ENCODE results near the gene RASGRP4.

RASGRP4 gene

DNA sequence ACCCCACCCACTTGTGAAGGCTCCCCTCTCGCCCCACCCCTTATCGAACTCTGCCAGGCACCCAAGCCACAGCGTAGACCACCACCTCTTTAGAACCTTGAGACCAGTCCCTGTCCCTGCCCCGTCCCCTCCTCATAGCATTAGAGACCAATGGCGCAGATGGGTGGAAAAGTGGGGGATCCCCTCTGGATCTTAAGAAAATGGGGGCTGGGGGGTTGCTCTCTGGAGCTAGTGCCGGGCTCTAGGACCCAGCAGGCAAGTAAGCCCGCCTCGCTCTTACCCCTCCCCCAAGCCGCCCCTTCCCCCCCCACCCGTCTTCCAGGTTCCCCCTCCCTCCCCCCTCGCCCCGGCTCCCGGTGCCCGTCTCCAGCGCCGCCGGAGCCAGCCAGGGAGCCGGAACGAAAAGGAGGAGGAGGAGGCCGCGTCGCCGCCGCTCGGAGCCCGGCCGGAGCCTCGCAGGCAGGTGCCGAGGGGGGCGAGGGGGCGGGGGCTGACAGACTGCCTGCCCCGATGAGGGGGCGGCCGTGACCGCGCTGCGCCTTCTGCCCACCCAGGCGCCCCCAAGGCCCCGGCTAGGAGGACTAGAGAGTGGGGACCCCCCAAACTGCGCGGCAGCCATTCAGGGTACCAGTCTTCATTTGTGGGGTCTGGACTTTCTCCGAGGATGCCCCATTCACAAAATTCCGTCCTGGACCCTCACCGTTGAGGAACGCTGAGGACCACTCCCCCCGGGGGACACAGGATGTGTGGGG is 37.5 kb downstream of the RASGRP4 start, which contains the start of gene SPRED3:
Gene SPRED3, plus strand, starts transcription at position 349 of the 752 bp plus-strand sequence. CDS start 1,606 bp downstream, outside the sequence.
- no peak for DNase-seq

DNA sequence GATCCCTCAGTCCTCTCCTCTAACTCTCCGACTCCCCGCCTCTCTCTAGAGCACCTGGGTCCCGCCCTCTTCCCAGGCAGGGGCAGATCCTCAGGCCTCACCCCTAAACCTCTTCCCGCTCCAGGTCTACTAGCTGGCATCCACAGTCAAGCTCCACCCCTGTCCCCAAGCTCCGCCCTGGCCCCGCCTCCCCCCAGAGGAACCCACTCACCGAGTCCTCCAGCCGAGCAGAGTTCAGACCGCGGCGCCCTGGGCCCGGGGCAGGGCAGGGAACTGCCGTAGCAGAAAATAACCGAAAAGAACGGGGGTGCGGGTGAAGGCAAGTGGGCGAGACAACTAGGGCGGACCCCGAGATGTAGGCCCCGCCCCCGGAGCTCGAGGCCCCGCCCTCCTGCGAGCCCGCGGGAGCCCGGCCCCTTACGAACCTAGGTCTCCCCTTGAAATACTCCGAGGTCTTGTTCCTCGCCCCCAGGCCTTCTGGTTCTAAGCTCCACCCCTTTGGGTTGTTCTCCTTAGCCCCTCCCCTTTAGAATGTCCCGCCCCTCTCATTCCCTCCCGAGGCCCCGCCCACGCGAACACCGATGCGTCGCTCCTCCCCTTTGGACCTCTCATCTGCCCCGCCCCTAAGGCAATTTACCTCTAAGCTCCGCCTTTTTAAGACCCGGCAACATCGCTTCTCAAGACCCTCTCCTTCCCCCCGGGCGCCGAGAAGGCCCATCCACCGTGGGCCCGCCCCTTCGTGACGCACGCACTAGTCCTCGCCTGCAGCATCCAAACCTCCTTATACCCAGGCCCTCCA is 38.3 kb downstream of the RASGRP4 start, which contains the start of gene GGN:
Gene GGN, minus strand, starts transcription at position 485 of the 799 bp plus-strand sequence. CDS start 773 bp downstream, outside the sequence.
- DNase-seq: peak; percentile 94

DNA sequence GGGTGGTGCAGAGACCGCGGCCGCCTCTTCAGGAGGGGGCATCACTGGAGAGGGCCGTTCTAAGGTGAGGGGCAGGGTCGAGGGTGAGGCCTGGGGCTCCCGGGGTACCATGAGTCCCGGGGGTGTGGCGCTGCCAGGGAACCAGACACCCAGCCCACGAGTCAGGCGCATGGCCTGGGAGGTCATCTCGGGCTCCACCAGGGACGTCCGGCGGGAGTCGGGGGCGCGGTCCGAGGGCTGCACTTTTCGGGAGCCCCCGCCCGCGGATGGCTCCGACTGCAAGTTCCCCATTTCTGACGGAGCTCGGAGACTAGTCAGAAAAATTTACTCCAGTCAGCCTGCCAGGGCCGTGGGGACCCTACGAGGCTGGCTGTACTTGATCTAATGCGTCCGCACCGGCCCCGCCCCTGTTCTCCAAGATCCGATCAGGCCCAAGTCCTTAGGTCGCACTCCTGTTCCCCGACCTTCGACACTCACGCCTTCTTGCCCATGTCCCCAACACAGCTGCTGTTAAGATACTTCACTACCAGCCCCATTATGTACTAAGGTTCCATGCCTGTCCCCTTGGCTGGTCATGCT is 39.0 kb downstream of the RASGRP4 start:
- no peak for DNase-seq

DNA sequence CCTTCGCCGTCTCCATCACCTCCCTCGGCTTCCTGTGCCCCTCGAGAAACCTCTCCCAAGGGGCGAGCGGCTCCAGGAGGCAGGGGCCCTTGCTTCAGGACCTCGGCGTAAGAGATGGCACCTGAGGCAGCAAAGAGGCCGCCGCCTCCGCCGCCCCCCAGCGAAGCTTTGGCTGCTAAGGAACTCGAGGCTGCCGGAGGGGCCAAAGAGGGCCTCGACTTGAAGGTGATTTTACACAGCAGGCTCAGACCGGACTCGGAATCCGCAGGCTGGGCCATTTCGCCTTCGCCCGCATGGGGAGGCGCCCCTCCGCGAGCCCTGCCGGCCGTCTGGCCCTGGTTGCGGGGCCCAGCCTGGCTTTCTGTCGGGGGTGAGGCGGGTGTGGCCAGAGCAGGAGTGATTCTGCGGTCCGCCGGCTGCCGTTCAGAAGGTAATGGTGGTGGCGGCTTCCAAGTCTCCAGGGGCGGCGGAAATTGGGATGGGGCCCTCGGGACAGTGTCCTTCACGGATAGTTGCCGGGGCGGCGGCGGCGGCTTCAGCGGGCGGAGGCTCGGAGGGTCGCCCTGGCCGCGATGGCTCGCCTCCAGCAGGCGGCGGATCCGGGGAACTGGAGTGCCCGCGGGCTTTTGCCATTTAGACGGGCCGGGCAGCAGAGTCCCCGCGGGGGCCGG is 39.6 kb downstream of the RASGRP4 start:
- DNase-seq: no peak

DNA sequence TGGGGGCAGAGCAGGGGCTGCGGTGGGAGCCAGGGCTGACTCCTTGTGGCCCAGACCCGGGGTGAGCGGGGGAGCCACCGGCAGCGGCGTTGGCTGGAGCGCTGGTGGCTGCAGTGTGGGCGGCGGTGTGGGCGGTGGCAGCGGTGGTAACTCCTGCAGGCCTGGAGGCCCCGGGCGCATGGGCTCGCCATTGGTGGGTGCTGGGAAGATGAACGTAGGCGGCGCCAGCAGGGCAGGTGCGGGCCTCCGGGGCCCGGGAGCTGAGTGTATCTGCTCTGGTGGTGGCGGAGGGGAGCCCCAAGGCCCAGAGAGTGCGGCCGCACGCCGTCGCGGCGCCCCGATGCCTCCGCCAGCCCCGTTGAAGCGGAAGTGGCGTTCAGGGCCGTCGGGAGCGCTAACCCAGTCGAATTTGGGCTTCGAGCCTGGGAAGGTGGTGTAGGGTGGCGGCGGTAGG is 40.2 kb downstream of the RASGRP4 start:
- no peak for DNase-seq

DNA sequence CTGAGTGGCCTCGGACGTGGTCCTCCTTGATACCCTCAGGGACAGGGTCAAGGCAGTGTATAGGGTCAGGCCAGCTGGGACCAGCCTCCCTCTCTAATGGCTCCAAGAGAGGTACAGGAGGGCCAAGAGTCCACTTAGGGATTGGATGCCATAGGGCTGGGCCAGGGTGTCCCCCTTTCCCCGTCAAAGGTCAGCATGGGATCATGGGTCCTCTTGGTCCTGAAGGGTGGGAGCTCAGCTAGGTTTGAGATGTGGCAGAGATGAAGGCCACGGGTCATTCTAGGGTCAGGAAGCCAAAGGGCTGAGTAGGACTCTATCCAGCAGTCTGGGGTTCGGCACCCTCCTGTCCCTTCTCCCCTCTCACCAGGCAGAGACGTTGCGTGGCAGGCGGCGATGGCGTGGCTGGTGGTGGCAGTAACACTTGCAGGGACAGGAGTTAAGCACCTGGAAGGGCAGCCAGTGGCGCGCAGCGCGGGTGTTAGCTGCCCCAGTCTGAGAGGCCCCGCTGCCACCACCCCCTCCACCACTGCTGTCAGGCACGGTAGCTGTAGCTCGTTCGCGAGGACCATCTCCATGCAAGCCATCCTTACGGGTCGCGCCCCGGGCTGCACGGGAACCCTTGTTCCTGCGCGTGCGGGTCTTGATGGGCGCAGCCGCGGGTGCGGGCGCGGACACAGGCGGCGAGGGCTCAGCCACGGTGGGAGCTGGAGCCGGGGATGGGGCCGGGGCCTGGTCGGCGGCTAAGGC is 40.8 kb downstream of the RASGRP4 start:
- DNase-seq: no peak

DNA sequence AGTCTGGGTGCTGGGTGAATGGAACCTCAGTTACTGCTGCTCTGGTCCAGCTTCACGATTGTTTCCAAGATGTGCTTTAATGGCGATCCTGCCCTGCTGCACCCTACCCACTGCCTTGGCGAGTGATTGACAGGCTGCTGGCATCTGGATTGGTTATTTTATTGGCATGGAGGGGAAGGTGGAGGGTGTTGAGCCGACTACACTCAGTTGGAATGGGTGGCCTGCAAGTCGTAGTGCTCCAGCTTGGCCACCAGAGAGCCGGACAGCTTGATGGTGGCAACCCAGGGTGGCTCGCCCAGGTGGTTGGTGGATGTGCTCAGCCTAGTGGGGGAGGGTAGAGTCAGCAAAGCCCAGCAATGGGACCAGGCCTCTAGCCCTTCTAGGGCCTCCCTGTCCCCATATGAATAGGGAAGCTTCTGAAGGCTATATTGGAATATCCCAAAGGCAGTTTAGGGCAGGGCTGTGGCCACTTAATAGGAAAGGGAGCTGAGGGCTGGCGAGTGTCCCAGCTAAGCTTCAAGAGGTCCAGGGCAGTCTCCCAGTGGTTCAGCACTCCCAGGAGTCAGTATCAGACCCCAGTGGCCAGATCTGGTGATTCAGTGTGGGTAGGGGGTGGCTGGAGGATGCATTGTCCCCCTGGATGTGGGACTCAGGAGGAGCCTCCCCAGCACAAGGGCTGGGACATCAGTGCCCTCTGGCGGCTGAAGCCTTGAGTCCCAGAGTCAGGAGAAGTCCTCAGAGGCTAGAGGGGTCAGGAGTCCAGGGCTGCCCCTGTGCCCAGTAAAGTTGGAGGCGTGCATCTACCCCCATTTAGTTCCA is 41.6 kb downstream of the RASGRP4 start:
- DNase-seq: no peak

DNA sequence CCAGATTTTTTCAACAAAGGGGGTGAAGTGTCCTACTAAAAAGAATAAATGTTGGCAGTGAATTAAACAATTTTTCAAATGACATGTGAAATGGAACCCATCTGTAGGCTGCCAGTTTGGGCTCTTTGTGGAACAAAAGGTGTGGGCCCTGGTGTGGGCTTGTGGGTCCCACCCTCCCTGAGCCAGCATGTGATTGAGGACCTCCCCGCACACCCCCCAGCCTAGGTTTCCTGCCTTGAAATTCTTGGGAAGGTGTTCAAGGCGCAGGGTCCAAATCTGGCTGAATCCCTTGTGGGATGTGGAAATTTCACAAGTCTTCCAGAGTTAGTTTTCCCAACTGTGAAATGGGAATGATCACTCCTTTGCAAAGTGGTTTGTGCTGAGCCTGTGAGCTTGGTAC is 42.3 kb downstream of the RASGRP4 start:
- no peak for DNase-seq

DNA sequence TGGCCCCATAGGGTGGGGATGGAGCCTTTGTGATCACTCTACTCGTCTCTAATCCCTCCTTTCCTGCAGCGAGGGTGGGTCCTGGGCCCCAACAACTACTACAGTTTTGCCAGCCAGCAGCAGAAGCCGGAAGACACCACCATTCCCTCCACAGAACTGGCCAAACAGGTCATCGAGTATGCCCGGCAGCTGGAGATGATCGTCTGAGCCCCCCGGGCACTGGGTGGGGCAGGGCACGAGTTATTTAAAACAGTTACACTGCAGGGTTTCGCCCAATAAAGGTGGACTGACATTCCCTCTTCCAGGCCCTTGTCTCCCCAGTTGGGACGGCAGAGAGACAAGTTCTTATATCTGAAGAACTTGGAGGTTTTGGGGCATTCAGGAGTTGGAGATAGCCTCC is 42.8 kb downstream of the RASGRP4 start:
- DNase-seq: no peak

DNA sequence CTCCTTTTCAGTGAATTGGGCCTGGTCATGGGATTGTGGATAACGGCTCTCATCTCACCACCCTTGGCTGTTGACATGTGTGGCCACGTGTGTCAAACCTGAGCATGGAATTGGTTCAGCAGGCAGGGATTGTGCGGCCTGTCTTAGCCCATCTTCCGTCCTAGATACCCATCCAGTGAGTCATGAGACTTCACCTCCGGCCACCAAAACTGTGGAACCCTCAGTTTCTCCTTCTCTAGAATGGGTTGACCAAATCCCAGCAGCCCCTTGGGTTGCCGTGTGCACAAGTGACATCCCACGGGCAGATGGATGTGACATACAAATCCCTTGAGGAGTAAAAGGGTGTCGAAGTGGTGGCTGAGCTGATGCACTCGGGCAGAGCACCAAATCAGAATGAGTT is 44.9 kb downstream of the RASGRP4 start:
- no peak for DNase-seq

DNA sequence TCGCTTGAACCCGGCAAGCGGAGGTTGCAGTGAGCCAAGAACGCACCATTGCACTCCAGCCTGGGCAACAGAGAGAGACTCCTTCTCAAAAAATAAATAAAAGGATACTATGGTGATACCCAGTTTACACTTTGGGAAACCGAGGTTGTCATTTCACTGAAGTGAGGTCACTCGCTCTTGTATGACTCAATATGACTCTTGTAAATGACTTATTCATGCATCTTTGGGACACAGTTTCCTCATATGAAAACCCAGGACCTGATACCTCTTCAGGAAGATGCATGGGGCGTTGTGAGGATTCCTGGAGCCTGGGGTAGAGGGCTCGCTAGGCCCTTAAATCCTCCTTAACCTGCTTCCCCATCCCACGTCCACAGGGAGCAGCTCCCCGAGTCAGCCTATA is 47.2 kb downstream of the RASGRP4 start:
- no peak for DNase-seq

DNA sequence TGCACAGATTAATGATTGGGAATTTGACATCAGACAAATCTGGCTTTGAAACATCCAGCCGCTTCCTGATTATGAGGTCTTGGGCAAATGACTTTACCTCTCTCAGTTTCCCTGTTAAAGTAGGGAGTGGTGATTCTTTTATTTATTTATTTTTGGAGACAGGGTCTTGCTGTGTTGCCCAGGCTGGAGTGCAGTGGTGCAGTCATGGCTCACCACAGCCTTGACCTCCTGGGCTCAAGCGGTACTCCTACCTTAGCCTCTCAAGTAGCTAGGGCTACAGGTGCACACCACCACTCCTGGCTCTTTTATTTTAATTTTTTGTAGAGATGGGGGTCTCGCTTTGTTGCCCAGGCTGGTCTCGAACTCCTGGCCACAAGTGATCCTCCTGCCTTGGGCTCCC is 49.0 kb downstream of the RASGRP4 start:
- DNase-seq: no peak

DNA sequence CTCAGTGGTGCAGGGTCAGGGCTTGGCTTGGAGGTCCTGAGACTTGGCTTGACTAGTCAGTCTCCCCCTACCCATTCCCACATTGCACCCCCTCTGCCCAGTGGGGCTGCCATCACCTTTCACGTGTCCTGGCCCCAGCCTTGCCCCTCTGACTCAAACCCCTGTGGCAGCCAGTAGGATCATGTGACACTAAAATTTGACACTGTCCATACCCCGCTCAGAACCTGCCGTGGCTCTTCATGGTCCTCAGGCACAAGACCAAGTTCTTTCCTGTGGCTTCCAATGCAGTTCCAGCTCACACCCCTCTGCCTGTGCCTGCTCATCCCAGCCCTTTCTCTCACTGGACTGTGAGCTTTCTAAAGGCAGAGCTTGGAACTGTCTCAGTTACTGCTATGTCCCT is 49.4 kb downstream of the RASGRP4 start:
- no peak for DNase-seq

DNA sequence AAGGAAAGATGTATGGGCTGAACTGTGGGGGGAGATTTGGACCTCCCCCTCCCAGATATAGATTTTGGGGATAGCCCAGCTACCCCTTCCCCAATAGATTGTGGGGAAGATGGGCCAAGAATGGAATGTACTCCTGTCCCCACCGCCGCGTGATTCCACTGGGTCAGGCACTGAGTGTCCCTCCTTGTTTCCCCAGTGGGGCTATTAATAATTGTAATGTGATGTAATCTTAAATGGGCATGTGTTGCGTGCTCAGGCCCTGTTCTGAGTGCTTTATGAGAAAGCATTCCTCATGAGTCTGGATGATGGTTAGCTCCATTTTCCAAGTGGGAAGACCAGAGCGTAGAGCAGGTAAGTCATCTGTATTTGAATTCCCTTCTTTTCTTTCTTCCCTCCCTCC is 50.3 kb downstream of the RASGRP4 start:
- DNase-seq: no peak

DNA sequence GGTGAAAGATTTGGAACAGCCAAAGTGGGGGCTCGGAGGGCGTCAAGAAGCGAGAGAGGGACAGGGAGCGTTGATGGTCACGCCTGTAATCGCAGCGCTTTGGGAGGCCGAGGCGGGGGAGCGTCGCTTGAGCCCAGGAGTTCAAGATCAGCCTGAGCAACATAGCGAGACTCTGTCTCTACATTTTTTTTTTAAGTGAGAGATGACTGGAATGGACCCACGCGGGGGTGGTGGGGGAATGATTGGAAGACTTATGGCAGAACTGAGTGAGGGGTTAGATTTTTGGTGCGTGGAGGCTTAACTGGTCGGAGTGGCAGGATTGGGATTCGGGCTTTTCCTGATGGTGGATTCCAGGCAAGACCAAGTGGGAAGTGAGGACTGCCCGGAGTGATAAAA is 50.9 kb downstream of the RASGRP4 start:
- no peak for DNase-seq

DNA sequence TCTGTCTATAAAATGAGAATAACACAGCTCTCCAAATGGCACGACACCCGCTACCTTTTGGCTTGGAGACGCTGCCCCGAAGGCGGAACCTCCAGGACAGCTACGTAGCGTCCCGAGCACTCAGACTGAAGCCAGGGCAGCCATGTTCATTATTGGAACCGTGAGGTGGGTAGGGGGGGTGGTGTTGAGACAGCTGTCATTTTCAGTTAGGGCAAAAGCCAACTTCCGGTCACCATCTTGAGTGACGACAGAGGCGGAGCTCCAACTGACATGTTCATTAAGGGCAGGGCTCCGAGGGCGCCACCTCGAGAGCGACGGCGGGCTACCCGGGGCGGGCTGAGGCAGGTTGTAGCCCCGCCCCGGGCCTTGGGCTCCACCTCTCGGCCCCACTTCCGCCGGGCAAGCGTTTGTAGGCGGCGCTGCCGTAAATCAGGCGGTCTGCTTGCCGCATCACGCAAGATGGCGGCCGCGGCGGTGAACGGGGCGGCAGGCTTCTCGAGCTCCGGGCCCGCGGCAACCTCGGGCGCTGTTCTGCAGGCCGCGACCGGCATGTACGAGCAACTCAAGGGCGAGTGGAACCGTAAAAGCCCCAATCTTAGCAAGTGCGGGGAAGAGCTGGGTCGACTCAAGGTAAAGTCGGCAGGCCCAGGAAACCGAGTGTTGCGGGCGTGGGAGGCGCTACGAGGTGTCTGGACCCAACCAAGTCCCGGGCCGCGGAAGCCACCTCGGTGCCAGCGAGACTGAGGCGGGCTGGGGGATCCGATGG is 51.5 kb downstream of the RASGRP4 start, which contains the start of gene PSMD8:
Gene PSMD8, plus strand, starts transcription at position 240 of the 766 bp plus-strand sequence. Its CDS starts 31 bp downstream, at position 271.
- DNase-seq: peak; percentile 99

DNA sequence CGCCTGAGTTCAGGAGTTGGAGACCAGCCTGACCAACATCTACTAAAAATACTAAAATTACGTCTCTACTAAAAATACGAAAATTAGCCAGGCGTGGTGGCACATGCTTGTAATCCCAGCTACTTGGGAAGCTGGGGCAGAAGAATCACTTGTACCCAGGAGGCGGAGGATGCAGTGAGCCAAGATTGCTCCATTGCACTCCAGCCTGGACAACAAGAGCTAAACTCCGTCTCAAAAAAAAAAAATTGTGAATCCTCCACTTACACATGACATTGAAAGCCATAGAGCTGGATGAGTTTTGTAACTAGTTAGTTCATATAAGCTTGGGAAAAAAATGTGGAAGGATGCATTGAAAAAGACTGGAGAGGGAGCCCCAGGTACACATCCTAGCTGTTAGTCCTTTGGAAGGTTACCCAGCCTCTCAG is 52.1 kb downstream of the RASGRP4 start:
- no peak for DNase-seq

DNA sequence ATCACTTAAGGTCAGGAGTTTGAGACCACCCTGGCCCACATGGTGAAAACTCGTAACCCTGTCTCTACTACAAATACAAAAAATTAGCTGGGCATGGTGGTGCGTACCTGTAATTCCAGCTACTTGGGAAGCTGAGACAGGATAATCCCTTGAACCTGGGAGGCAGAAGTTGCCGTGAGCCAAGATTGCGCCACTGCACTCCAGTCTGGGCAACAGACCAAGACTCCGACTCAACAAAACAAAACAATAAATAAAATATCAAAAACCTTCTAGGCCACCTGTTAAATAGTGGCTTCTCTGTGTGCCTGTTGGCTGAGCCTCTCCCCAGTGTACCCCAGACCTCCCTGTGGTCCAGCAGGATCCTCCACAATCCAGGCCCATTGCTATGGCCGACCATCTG is 54.9 kb downstream of the RASGRP4 start:
- DNase-seq: no peak

DNA sequence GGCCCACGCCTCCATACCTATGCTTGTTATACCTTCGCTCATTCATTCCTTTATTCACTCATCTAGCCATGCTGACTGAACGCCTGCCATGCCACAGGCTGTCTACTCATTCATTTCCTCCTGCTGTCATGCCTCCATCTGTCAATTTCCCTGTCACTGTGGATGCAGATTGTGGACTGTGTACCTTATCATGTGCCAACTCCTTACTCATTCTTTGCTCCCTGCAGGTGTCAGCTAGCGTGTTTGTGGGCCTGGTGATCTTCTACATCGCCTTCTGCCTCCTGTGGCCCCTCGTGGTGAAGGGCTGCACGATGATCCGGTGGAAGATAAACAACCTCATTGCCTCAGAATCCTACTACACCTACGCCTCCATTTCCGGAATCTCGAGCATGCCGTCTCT is 55.7 kb downstream of the RASGRP4 start:
- DNase-seq: peak; percentile 46

DNA sequence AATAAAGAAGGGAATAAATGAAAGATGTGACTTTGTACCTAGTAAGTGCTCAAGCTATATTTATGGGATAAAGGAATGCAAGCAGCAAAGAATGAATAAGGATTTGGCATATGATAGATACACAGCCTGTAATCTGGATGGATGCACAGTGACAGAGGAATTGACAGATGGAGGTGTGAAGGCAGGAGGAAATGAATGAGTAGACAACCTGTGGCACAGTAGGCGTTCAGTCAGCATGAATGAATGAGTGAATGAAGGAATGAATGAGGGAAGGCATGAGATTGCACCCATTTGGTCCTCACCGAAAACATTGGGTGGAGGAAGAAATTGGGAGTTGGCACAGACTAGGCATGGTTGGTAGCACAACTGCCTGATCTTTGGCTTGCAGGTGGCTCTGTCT is 56.4 kb downstream of the RASGRP4 start:
- no peak for DNase-seq
